Keratinocyte (primary cell): ENCODE results near the gene DPM1. TPM values are rescaled to one million over a fixed set of nuclear protein-coding genes. Genes with fewer than 3 reads are reported as not detected.
A peak's percentile ranks its signal among the peaks of the same experiment; 100 is the strongest.

ENCODE experiments used
- DNase-seq: peaks from one replicate; pipeline ENCODE4 v3.0.0-alpha.2; 2011; ENCODE audit warnings: low read depth, missing footprints, low spot score
- FAIRE-seq: peaks from 2 replicates; lab custom pipeline; 2011; peaks lifted over from hg19 to GRCh38; lab: Jason Lieb, UNC
- H2AFZ ChIP-seq: 2 replicates; pipeline ENCODE4 v1.6.0; 2012; ENCODE audit warnings: low read length, control low read depth, inconsistent platforms; ENCODE audit not compliant: control insufficient read depth
- H3K27ac ChIP-seq: 2 replicates; pipeline ENCODE4 v1.5.1; 2011; ENCODE audit warnings: low read length; ENCODE audit not compliant: control insufficient read depth, insufficient read depth
- H3K27me3 ChIP-seq: 3 replicates; pipeline ENCODE4 v1.6.0; 2011; ENCODE audit warnings: low read length; ENCODE audit not compliant: control insufficient read depth, insufficient read depth; ENCODE audit errors: extremely low read depth
- H3K36me3 ChIP-seq, 2 experiments: 2 replicates in 1 of 2; 3 replicates in 1 of 2; pipeline ENCODE4 v1.5.1; 2011; ENCODE audit warnings: low read length in 2 of 2, mild to moderate bottlenecking in 1 of 2; ENCODE audit not compliant: control insufficient read depth in 2 of 2, insufficient read depth in 2 of 2; ENCODE audit errors: extremely low read depth in 1 of 2
- H3K4me1 ChIP-seq: 3 replicates; pipeline ENCODE4 v1.5.1; 2011; ENCODE audit warnings: low read length; ENCODE audit not compliant: control insufficient read depth, insufficient read depth; ENCODE audit errors: extremely low read depth
- H3K4me2 ChIP-seq: 3 replicates; pipeline ENCODE4 v1.6.0; 2011; ENCODE audit warnings: low read depth, low read length; ENCODE audit not compliant: control insufficient read depth, insufficient read depth; ENCODE audit errors: extremely low read depth
- H3K4me3 ChIP-seq, 3 experiments: fragments of 200-600 bp in 1 of 3; sonication (generic) in 1 of 3; 2 replicates in 2 of 3; 3 replicates in 1 of 3; pipeline ENCODE4 v1.5.1; 2011 to 2016; ENCODE audit warnings: low read length in 3 of 3, mild to moderate bottlenecking in 3 of 3, control low read depth in 2 of 3, inconsistent platforms in 1 of 3, low read depth in 1 of 3, mixed read lengths in 1 of 3, mixed run types in 1 of 3, moderate library complexity in 1 of 3; ENCODE audit not compliant: control insufficient read depth in 2 of 3, insufficient read depth in 2 of 3; ENCODE audit errors: extremely low read depth in 1 of 3
- H3K79me2 ChIP-seq: 2 replicates; pipeline ENCODE4 v1.6.0; 2012; ENCODE audit warnings: low read length; ENCODE audit not compliant: control insufficient read depth, insufficient read depth
- H3K9ac ChIP-seq: 3 replicates; pipeline ENCODE4 v1.6.0; 2011; ENCODE audit warnings: low read length; ENCODE audit not compliant: control insufficient read depth, insufficient read depth; ENCODE audit errors: extremely low read depth
- H3K9me1 ChIP-seq: 3 replicates; pipeline ENCODE4 v1.6.0; 2011; ENCODE audit warnings: low read length; ENCODE audit not compliant: control insufficient read depth, insufficient read depth; ENCODE audit errors: extremely low read depth
- H3K9me3 ChIP-seq: 2 replicates; pipeline ENCODE4 v1.5.1; 2012; ENCODE audit warnings: low read depth, low read length; ENCODE audit not compliant: control insufficient read depth
- H4K20me1 ChIP-seq: 3 replicates; pipeline ENCODE4 v1.6.0; 2011; ENCODE audit warnings: low read length; ENCODE audit not compliant: control insufficient read depth, insufficient read depth; ENCODE audit errors: extremely low read depth
- EZH2 ChIP-seq: IDR thresholded peaks from one replicate; pipeline ENCODE4 v1.6.1; 2012; ENCODE audit warnings: inconsistent platforms, mild to moderate bottlenecking, low read length, moderate library complexity
- dilution Hi-C: fragments of 300-500 bp; cut with MboI; formaldehyde crosslinking; loops from one replicate; pipeline ENCODE4 v1.7.0; 2020; ENCODE audit warnings: low sequenced_read_pairs; ENCODE audit not compliant: extremely low pct_ligation_motif_present
- polyA plus RNA-seq, 5 experiments: library from polyadenylated mRNA; depleted of rRNA in 3 of 5; stranded (reverse) in 3 of 5; stranded (forward) in 1 of 5; unstranded in 1 of 5; fragments of >200 nt; gene quantifications; 1 replicate in 1 of 5; 2 replicates in 3 of 5; 3 replicates in 1 of 5; pipeline versions ENCODE4 v1.2.1 to v1.2.3, GENCODE V29; 2011 to 2012; ENCODE audit warnings: missing spikeins in 2 of 5, low read depth in 1 of 5, low replicate concordance in 1 of 5
- TF ChIP-seq, protein P1 (sequence below), 3 experiments: IDR thresholded peaks in 1 of 3; conservative IDR thresholded peaks in 1 of 3; optimal IDR thresholded peaks in 1 of 3; 2 replicates in 2 of 3; 3 replicates in 1 of 3; pipeline versions ENCODE3 to v1.5.1; 2011; ENCODE audit warnings: low read length in 3 of 3, mild to moderate bottlenecking in 3 of 3, moderate library complexity in 2 of 3, control low read depth in 1 of 3, inconsistent platforms in 1 of 3; ENCODE audit not compliant: insufficient read depth in 2 of 3; ENCODE audit errors: extremely low read depth in 1 of 3

Gene DPM1
- polyA plus RNA-seq, 1 donor (not counting 4 experiments of a cell fraction or from before 2014, with no cell fraction given), result 99.4 TPM

DNA sequence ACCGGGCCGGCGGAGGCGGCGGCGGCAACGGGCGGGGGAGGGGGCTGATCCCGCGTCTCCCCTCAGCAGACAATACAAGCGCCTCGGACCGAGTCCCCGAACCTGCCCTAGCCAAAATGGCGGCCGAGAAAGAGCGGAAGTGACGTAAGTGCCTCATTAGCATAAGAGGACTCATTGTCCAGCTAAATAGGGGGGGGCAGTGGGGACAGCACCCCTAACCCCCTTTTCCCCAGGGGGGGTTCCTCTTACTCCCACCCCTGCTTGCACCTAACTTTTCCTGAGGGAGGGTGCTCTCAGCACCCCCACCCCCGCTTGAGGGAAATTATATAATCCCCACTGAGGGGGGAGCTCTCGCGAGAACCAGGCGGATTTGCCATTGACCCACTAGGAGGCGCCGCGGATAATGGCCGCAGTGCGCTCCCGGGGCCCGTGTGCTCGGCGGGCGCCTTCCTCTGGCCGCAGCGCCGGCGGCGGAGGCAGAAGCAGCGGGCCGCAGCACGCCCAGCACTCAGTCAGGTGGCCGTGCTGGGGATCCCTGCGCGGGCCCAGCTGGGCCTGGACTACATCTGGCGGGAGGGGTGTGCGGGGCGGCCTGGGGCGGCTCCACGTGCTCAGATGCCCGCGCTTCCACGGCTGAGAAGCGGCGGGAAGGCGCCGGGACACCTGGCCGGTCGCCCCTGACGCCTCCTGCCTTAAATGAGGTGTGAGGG is 26.9 kb downstream of the DPM1 start, which contains the start of gene ADNP:
ADNP (minus strand) TSS at position 132 of the 710 bp plus-strand sequence. CDS start 27,441 bp downstream, outside the sequence.
- H3K4me2 ChIP-seq, result peak within 1 kb of the TSS; percentile 68
- H3K36me3 ChIP-seq, result peaks cover 15 to 23% of the 10 kb centered on the region in 2 experiments
- H3K4me1 ChIP-seq, result peaks cover 21% of the 10 kb centered on the region
- DNase-seq, result peak; percentile 58
- no peaks in the 10 kb centered on the region for H3K9me1 ChIP-seq
- H3K79me2 ChIP-seq, result peaks cover 40% of the 10 kb centered on the region
- H3K27me3 ChIP-seq, result no peaks in the 10 kb centered on the region
- dilution Hi-C loops, result no loop called here
- H4K20me1 ChIP-seq, result no peaks in the 10 kb centered on the region
- H3K9me3 ChIP-seq, result no peaks in the 10 kb centered on the region
- H3K4me3 ChIP-seq, result peak within 1 kb of the TSS; percentile 64 to 87 (median 86)
- peak within 1 kb of the TSS; percentile 87 for H3K9ac ChIP-seq
- H2AFZ ChIP-seq, result peak within 1 kb of the TSS; percentile 58
- H3K27ac ChIP-seq, result peak within 1 kb of the TSS; percentile 94
- no peak for TF ChIP-seq EZH2
- TF ChIP-seq, protein P1, sequence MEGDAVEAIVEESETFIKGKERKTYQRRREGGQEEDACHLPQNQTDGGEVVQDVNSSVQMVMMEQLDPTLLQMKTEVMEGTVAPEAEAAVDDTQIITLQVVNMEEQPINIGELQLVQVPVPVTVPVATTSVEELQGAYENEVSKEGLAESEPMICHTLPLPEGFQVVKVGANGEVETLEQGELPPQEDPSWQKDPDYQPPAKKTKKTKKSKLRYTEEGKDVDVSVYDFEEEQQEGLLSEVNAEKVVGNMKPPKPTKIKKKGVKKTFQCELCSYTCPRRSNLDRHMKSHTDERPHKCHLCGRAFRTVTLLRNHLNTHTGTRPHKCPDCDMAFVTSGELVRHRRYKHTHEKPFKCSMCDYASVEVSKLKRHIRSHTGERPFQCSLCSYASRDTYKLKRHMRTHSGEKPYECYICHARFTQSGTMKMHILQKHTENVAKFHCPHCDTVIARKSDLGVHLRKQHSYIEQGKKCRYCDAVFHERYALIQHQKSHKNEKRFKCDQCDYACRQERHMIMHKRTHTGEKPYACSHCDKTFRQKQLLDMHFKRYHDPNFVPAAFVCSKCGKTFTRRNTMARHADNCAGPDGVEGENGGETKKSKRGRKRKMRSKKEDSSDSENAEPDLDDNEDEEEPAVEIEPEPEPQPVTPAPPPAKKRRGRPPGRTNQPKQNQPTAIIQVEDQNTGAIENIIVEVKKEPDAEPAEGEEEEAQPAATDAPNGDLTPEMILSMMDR (optimal IDR thresholded peaks at IDR 0.05 in 1 of 3, IDR thresholded peaks at IDR 0.05 in 1 of 3, conservative IDR thresholded peaks at IDR 0.05 in 1 of 3; ENCODE audit: extremely low read depth in 1 of 3, insufficient read depth in 2 of 3, low read length in 3 of 3), result peak; percentile 40 to 73 (median 65)
- FAIRE-seq, result no peak

DNA sequence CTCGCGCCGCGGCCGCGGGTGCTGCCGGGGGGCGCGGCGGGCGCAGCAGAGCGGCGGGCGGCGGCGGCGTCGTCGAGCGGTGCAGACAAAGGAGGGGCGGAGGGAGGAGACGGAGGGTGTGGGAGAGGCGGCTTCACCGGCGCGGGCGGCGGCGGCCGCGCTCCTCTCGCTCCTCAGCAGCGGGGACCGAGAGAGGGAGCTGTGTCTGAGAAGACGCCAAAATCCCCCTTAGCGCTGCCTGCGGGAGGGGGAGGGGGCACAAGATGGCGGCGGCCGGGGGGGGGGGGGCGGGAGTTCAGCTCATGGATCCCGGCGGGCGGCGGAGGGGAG is 27.4 kb downstream of the DPM1 start:
- dilution Hi-C loops, result no loop called here
- DNase-seq, result no peak
- no peak for FAIRE-seq
- Histone ChIP-seq H3K9me1 (no peaks in the 10 kb centered on the region), H3K9ac (peak overlapping the region; percentile 87), H3K4me3 (peak overlapping the region; percentile 52 to 86 (median 60)), H3K36me3 (peaks cover 15 to 26% of the 10 kb centered on the region in 2 experiments), H3K4me1 (peaks cover 21% of the 10 kb centered on the region), H3K27ac (peak overlapping the region; percentile 94), H4K20me1 (no peaks in the 10 kb centered on the region), H3K27me3 (no peaks in the 10 kb centered on the region), H2AFZ (no peak overlapping the region), H3K4me2 (no peak overlapping the region), H3K79me2 (peaks cover 45% of the 10 kb centered on the region), H3K9me3 (no peaks in the 10 kb centered on the region)
- no peak for TF ChIP-seq EZH2
- TF ChIP-seq, protein P1 (optimal IDR thresholded peaks at IDR 0.05 in 1 of 3, IDR thresholded peaks at IDR 0.05 in 1 of 3, conservative IDR thresholded peaks at IDR 0.05 in 1 of 3; ENCODE audit: extremely low read depth in 1 of 3, insufficient read depth in 2 of 3, low read length in 3 of 3), result no peak
